ENCODE data around the gene RPUSD1. TPM values are rescaled to one million over a fixed set of nuclear protein-coding genes. Genes with fewer than 3 reads are reported as not detected.

Gene RPUSD1
- total and polyA plus RNA-seq, 7 donors, result 10.7 to 31.1 (median 14.7) TPM

DNA sequence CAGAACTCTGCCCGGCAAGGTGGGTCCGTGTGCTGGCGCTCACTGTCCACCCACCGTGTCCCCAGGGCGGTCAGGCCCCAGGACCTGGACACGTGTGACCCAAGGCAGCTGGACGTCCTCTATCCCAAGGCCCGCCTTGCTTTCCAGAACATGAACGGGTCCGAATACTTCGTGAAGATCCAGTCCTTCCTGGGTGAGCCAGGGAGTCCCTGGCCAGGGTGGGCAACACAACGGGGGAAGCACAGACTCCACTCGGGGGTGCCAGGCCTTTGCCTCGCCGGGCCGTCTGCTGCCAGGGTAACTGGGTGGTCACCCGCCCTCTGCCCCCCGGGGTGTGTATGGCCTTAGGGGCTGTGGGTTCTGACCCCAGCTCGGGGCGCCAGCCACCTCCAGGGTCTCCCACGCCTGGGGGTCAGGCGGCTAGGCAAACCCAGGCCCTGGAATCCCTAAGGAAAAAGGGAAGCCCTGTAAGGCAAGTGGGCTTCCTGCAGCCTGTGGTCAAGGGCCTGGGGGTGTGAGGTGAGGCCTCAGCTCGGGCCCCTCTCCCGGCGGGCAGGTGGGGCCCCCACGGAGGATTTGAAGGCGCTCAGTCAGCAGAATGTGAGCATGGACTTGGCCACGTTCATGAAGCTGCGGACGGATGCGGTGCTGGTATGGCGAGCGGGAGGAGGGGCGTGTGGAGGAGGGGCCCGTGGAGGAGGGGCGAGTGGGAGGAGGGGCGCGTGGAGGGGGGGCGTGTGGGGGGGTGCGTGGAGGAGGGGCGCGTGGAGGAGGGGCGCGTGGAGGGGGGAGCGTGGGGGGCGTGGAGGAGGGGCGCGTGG is 21.2 kb downstream of the RPUSD1 start:
- no peaks in the 10 kb centered on the region for H3K4me1 ChIP-seq
- H3K4me3 ChIP-seq, result no peak overlapping the region
- intact Hi-C loops (cut with DNase I), result no loop called here
- H3K27me3 ChIP-seq, result peaks cover 0 to 23% (median 0%) of the 10 kb centered on the region in 3 donors
- no peaks in the 10 kb centered on the region for H3K9me3 ChIP-seq
- H3K36me3 ChIP-seq, result no peaks in the 10 kb centered on the region
- H3K27ac ChIP-seq, result no peak overlapping the region
- DNase-seq, result no peak
- 62 to 67% methylated on average over 38 of the region's 48 CpGs for WGBS, 2 donors
- TF ChIP-seq EP300 (IDR thresholded peaks at IDR 0.05) (no peak), POLR2AphosphoS5 (IDR thresholded peaks at IDR 0.05) (no peak), POLR2A (IDR thresholded peaks at IDR 0.05) (no peak)
- TF ChIP-seq, protein P1, sequence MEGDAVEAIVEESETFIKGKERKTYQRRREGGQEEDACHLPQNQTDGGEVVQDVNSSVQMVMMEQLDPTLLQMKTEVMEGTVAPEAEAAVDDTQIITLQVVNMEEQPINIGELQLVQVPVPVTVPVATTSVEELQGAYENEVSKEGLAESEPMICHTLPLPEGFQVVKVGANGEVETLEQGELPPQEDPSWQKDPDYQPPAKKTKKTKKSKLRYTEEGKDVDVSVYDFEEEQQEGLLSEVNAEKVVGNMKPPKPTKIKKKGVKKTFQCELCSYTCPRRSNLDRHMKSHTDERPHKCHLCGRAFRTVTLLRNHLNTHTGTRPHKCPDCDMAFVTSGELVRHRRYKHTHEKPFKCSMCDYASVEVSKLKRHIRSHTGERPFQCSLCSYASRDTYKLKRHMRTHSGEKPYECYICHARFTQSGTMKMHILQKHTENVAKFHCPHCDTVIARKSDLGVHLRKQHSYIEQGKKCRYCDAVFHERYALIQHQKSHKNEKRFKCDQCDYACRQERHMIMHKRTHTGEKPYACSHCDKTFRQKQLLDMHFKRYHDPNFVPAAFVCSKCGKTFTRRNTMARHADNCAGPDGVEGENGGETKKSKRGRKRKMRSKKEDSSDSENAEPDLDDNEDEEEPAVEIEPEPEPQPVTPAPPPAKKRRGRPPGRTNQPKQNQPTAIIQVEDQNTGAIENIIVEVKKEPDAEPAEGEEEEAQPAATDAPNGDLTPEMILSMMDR (IDR thresholded peaks at IDR 0.05), result no peak

DNA sequence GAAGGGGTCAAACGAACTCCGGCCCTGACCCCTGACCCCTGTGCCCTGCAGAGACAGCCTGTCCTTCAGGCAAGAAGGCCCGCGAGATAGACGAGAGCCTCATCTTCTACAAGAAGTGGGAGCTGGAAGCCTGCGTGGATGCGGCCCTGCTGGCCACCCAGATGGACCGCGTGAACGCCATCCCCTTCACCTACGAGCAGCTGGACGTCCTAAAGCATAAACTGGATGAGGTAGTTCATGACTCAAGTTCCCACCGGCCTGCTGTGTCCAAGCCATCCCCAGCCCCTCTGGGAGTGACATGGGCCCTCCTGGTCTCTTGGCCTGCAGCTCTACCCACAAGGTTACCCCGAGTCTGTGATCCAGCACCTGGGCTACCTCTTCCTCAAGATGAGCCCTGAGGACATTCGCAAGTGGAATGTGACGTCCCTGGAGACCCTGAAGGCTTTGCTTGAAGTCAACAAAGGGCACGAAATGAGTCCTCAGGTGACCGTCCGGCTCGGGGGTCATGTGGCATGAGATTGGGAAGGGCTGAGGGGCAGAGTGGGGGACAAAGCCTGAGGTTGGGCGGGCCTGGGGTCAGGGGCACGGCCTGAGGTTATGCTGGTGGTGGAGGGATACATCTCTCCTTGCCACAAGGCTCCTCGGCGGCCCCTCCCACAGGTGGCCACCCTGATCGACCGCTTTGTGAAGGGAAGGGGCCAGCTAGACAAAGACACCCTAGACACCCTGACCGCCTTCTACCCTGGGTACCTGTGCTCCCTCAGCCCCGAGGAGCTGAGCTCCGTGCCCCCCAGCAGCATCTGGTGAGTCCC is 22.0 kb downstream of the RPUSD1 start:
- Histone ChIP-seq H3K4me3 (no peak overlapping the region), H3K27me3 (peaks cover 0 to 28% (median 0%) of the 10 kb centered on the region in 3 donors), H3K27ac (no peak overlapping the region), H3K4me1 (no peaks in the 10 kb centered on the region), H3K36me3 (no peaks in the 10 kb centered on the region), H3K9me3 (no peaks in the 10 kb centered on the region)
- WGBS, 2 donors, result 75 to 90% methylated on average over 29 of the region's 29 CpGs
- TF ChIP-seq POLR2AphosphoS5 (IDR thresholded peaks at IDR 0.05) (no peak), POLR2A (IDR thresholded peaks at IDR 0.05) (no peak), EP300 (IDR thresholded peaks at IDR 0.05) (no peak)
- TF ChIP-seq, protein P1 (IDR thresholded peaks at IDR 0.05), result no peak
- intact Hi-C loops (cut with DNase I), result no loop called here
- DNase-seq, result no peak

DNA sequence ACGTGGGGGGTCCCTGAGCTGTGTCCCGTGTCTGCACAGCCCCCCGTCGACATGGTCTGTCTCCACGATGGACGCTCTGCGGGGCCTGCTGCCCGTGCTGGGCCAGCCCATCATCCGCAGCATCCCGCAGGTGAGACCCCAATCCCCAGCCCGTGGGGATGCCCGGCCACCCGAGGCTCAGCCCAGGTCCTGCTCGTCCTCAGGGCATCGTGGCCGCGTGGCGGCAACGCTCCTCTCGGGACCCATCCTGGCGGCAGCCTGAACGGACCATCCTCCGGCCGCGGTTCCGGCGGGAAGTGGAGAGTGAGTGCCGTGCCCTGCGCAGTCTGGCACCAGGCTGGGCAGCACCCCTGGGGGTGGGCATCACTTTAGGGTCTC is 22.7 kb downstream of the RPUSD1 start:
- TF ChIP-seq EP300 (IDR thresholded peaks at IDR 0.05) (no peak), POLR2AphosphoS5 (IDR thresholded peaks at IDR 0.05) (no peak), POLR2A (IDR thresholded peaks at IDR 0.05) (no peak)
- TF ChIP-seq, protein P1 (IDR thresholded peaks at IDR 0.05), result no peak
- DNase-seq, result no peak
- Histone ChIP-seq H3K36me3 (no peaks in the 10 kb centered on the region), H3K4me3 (no peak overlapping the region), H3K27ac (no peak overlapping the region), H3K4me1 (no peaks in the 10 kb centered on the region), H3K27me3 (peaks cover 0 to 28% (median 0%) of the 10 kb centered on the region in 3 donors), H3K9me3 (no peaks in the 10 kb centered on the region)
- intact Hi-C loops (cut with DNase I), result no loop called here
- WGBS, 2 donors, result 88 to 94% methylated on average over 29 of the region's 29 CpGs

DNA sequence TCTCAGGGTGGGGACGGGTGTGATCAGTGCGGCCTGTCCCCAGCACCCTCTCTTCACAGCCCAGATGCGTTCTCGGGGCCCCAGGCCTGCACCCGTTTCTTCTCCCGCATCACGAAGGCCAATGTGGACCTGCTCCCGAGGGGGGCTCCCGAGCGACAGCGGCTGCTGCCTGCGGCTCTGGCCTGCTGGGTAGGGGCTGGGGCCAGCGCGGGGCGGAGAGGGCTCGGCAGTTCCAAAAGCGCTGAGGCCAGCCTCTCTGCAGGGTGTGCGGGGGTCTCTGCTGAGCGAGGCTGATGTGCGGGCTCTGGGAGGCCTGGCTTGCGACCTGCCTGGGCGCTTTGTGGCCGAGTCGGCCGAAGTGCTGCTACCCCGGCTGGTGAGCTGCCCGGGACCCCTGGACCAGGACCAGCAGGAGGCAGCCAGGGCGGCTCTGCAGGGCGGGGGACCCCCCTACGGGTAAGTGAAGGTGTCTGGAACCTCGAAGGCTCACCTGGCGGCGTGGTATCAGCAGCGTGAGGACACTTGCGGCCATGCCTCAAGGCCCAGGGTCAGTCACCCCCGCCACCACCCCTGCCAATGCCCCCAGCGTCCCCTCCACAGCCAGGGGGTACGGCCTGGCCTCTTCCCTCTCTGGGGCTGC is 23.2 kb downstream of the RPUSD1 start:
- intact Hi-C loops (cut with DNase I), result no loop called here
- no peaks in the 10 kb centered on the region for H3K9me3 ChIP-seq
- no peak for DNase-seq
- WGBS, 2 donors, result 75 to 90% methylated on average over 38 of the region's 38 CpGs
- no peaks in the 10 kb centered on the region for H3K36me3 ChIP-seq
- no peak overlapping the region for H3K27ac ChIP-seq
- peaks cover 0 to 28% (median 0%) of the 10 kb centered on the region in 3 donors for H3K27me3 ChIP-seq
- H3K4me3 ChIP-seq, result no peak overlapping the region
- TF ChIP-seq POLR2A (IDR thresholded peaks at IDR 0.05), result no peak
- TF ChIP-seq POLR2AphosphoS5 (IDR thresholded peaks at IDR 0.05), result no peak
- TF ChIP-seq, protein P1 (IDR thresholded peaks at IDR 0.05), result no peak
- no peak for TF ChIP-seq EP300 (IDR thresholded peaks at IDR 0.05)
- H3K4me1 ChIP-seq, result no peaks in the 10 kb centered on the region

Measured in sigmoid colon (tissue), 7 donors.